Measurements from ENCODE around the gene HMSD.

Gene HMSD

GRCh38 chr18:63970809-63971205 is 21.7 kb downstream of the HMSD start:
- peak overlapping the region; percentile 89 for H2AFZ ChIP-seq (ENCODE audit: low read length)
- no peaks in the 10 kb centered on the region for H3K27me3 ChIP-seq (replicated peaks; ENCODE audit: insufficient read depth, low read length)
- no peaks in the 10 kb centered on the region for H3K9me2 ChIP-seq (replicated peaks; ENCODE audit: insufficient read depth, low read length)
- H3K79me2 ChIP-seq (ENCODE audit: low read length), result no peaks in the 10 kb centered on the region
- no peaks in the 10 kb centered on the region for H3F3A ChIP-seq (ENCODE audit: insufficient read depth, low read length)
- no peak for TF ChIP-seq EZH2phosphoT487 (IDR thresholded peaks at IDR 0.05; ENCODE audit: low read length)
- no peak for TF ChIP-seq CTCF (IDR thresholded peaks at IDR 0.05; ENCODE audit: low read length)
- TF ChIP-seq EZH2 (optimal IDR thresholded peaks at IDR 0.05; ENCODE audit: low read depth, low read length), result no peak
- H3K4me1 ChIP-seq (ENCODE audit: low read length), result peaks cover 6% of the 10 kb centered on the region
- DNase-seq, result no peak
- peak overlapping the region; percentile 75; the same call in 1 of the 2 replicates for H3K4me2 ChIP-seq (ENCODE audit: low read depth, low read length)
- H3K27ac ChIP-seq (ENCODE audit: low read length), result peak overlapping the region; percentile 62; the same call in 1 of the 2 replicates
- H3K36me3 ChIP-seq (replicated peaks; ENCODE audit: insufficient read depth, low read length), result no peaks in the 10 kb centered on the region
- no peaks in the 10 kb centered on the region for H4K20me1 ChIP-seq (ENCODE audit: insufficient read depth, low read length)
- H3K4me3 ChIP-seq (ENCODE audit: low read length), result peak overlapping the region; percentile 81
- H3K9ac ChIP-seq (ENCODE audit: low read length), result peak overlapping the region; percentile 79; the same call in 1 of the 2 replicates
- no peaks in the 10 kb centered on the region for H3K9me3 ChIP-seq (replicated peaks; ENCODE audit: insufficient read depth, low read length)

DNA sequence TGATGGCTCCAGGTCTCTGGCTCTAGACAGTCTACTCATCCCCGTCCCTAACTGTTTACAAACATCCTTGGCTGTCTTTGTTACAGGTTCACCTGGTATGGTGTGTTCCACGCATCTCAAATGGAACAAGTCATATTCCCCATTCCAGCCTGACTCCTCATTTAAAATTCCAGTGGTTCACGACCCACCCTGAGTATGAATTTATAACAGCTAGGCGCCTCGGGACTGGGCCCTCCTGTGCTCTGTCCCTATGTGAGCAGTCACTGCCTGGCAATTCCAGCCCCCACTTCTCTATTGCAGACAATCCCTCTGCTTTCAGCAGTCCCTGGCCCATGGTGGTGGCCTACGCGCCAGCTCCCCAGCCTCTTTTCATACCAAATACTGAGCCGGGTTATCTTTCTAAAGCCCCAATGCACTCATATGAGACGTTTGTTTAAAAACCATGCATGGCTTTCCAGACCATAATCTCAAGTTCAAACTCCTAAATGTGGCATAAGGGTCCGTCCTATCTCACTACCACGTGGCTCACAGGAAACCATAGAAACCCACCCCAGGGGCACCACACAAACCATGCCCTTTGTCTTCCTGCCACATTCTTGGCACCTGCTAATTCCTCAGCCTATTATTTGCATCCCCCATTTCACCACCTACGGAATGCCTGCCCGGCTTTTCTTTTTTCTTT is 22.4 kb downstream of the HMSD start:
- peak overlapping the region; percentile 89; the same call in 1 of the 2 replicates for H2AFZ ChIP-seq (ENCODE audit: low read length)
- peaks cover 6% of the 10 kb centered on the region for H3K4me1 ChIP-seq (ENCODE audit: low read length)
- no peak overlapping the region for H3K4me3 ChIP-seq (ENCODE audit: low read length)
- H3K79me2 ChIP-seq (ENCODE audit: low read length), result no peaks in the 10 kb centered on the region
- no peaks in the 10 kb centered on the region for H3K27me3 ChIP-seq (replicated peaks; ENCODE audit: insufficient read depth, low read length)
- H3K9me2 ChIP-seq (replicated peaks; ENCODE audit: insufficient read depth, low read length), result no peaks in the 10 kb centered on the region
- no peaks in the 10 kb centered on the region for H3K9me3 ChIP-seq (replicated peaks; ENCODE audit: insufficient read depth, low read length)
- no peak overlapping the region for H3K9ac ChIP-seq (ENCODE audit: low read length)
- H4K20me1 ChIP-seq (ENCODE audit: insufficient read depth, low read length), result no peaks in the 10 kb centered on the region
- no peaks in the 10 kb centered on the region for H3K36me3 ChIP-seq (replicated peaks; ENCODE audit: insufficient read depth, low read length)
- no peak for DNase-seq
- H3F3A ChIP-seq (ENCODE audit: insufficient read depth, low read length), result no peaks in the 10 kb centered on the region
- TF ChIP-seq CTCF (IDR thresholded peaks at IDR 0.05; ENCODE audit: low read length) (no peak), EZH2 (optimal IDR thresholded peaks at IDR 0.05; ENCODE audit: low read depth, low read length) (no peak), EZH2phosphoT487 (IDR thresholded peaks at IDR 0.05; ENCODE audit: low read length) (no peak)
- H3K27ac ChIP-seq (ENCODE audit: low read length), result no peak overlapping the region
- no peak overlapping the region for H3K4me2 ChIP-seq (ENCODE audit: low read depth, low read length)

DNA sequence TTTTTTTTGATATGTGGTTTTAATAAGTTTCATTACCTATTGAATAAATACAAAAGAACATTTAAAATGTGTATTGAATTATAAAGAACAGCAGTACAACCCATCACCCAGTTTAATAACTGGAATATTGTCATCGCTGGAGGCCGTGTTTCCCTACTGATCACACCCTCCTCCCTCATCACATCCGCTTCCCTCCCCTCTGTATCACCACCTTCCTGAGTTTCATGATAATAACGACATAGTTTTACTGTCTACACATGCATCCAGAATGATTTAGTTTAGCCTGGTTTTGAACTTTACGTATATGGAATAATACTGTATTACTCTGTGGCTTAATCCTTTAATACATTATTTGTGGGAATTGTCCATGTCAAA is 22.9 kb downstream of the HMSD start:
- Histone ChIP-seq H3K4me1 (ENCODE audit: low read length) (peaks cover 6% of the 10 kb centered on the region), H3K36me3 (replicated peaks; ENCODE audit: insufficient read depth, low read length) (no peaks in the 10 kb centered on the region), H3K9ac (ENCODE audit: low read length) (no peak overlapping the region), H3F3A (ENCODE audit: insufficient read depth, low read length) (no peaks in the 10 kb centered on the region), H3K27me3 (replicated peaks; ENCODE audit: insufficient read depth, low read length) (no peaks in the 10 kb centered on the region), H3K4me2 (ENCODE audit: low read depth, low read length) (no peak overlapping the region), H3K27ac (ENCODE audit: low read length) (no peak overlapping the region), H3K9me2 (replicated peaks; ENCODE audit: insufficient read depth, low read length) (no peaks in the 10 kb centered on the region), H3K9me3 (replicated peaks; ENCODE audit: insufficient read depth, low read length) (no peaks in the 10 kb centered on the region), H3K4me3 (ENCODE audit: low read length) (no peak overlapping the region), H2AFZ (ENCODE audit: low read length) (no peak overlapping the region), H3K79me2 (ENCODE audit: low read length) (no peaks in the 10 kb centered on the region), H4K20me1 (ENCODE audit: insufficient read depth, low read length) (no peaks in the 10 kb centered on the region)
- DNase-seq, result no peak
- TF ChIP-seq EZH2phosphoT487 (IDR thresholded peaks at IDR 0.05; ENCODE audit: low read length), result no peak
- no peak for TF ChIP-seq EZH2 (optimal IDR thresholded peaks at IDR 0.05; ENCODE audit: low read depth, low read length)
- no peak for TF ChIP-seq CTCF (IDR thresholded peaks at IDR 0.05; ENCODE audit: low read length)
